Fibroblast of mammary gland (primary cell): ENCODE results near the gene SNX19.

Source experiments
- DNase-seq: peaks from one replicate; pipeline ENCODE4 v3.0.0-alpha.2; 2010; ENCODE audit warnings: low read depth
- H3K4me3 ChIP-seq: 2 replicates; pipeline ENCODE4 v1.5.1; 2011; ENCODE audit warnings: low read depth, mild to moderate bottlenecking, low read length, moderate library complexity; ENCODE audit not compliant: control insufficient read depth
- TF ChIP-seq, protein P1 (sequence below): conservative IDR thresholded peaks from 2 replicates; pipeline ENCODE4 v1.5.1; 2011; ENCODE audit warnings: low read depth, low read length, inconsistent platforms; ENCODE audit not compliant: control insufficient read depth, insufficient read depth

Gene SNX19

DNA sequence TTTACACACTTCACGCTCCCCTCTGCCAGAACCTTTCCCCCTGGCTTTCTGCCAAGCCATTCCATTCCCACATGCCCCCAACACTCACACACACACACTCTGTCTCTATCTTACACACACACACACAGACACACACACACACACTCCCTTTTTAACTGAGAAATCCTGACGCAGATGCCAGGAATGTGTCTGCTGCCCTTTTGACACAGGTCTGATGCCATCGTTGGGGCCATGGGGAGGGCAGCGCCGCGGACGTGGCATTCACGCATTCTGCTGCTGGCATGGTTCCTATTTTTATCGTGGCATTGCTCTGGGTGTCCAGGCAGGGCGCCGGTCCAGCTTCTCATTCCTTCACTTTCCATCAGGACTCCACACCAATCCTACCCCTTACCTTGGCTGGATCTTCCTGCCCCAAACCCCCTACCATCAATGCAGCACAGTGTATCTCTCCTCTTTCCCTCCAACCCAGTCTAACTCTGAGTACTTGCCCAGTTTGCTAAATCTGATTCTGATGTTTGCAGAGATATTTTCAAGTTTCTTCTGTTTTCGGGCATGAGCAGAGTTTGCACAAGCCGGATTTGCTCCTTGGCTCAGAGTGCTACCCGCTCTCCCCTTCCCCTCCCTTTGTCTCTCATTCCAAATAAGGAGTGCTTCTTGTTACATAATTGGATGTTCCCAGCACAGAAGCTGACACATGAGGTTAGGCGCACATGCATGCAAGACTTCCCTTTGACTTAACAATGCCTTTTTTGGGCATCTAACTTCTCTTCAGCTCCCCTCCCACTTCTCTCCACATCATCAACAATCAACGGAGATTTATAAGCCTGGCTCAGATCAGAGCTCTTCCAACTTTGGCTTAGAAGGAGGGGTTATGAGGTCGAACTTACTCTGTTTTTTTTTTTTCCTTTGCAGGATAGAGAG, 18.8 kb downstream of the SNX19 start:
- TF ChIP-seq, protein P1, sequence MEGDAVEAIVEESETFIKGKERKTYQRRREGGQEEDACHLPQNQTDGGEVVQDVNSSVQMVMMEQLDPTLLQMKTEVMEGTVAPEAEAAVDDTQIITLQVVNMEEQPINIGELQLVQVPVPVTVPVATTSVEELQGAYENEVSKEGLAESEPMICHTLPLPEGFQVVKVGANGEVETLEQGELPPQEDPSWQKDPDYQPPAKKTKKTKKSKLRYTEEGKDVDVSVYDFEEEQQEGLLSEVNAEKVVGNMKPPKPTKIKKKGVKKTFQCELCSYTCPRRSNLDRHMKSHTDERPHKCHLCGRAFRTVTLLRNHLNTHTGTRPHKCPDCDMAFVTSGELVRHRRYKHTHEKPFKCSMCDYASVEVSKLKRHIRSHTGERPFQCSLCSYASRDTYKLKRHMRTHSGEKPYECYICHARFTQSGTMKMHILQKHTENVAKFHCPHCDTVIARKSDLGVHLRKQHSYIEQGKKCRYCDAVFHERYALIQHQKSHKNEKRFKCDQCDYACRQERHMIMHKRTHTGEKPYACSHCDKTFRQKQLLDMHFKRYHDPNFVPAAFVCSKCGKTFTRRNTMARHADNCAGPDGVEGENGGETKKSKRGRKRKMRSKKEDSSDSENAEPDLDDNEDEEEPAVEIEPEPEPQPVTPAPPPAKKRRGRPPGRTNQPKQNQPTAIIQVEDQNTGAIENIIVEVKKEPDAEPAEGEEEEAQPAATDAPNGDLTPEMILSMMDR, result no peak
- DNase-seq, result peak; percentile 97
- H3K4me3 ChIP-seq, result no peak overlapping the region

DNA sequence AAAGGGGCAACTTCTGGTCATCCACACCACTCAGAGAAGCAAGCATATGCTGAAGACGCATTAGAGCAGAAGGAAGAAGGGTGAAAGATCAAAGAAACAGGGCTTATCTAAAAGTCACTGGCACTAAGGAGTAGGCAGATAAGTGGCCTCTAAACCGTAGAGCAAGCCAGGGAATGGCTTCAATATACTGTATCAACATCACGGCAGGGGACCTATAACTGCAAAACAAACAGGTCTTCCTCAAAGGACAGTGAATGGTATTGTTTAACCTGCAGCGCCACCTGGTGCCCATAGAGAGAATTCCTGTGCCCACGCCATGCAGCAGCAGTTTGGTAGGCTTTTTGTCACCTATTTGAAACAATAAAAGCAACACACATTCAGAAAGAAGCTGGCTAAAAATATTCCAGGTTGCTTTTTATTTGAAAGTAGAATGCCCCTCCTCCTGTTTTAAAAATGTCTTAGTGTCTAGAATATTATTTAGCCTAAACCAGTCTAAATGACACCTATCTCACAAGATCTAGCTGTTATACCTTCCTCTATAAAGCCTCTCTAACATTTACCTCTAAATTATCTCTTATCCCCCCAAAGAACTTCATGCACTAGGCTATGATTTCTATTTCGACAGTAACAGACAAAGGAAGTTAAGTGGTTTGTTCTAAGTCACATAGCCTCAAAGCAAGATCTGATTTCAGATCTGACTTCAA, 21.8 kb downstream of the SNX19 start:
- H3K4me3 ChIP-seq, result no peak overlapping the region
- TF ChIP-seq, protein P1, result peak; percentile 85
- peak; percentile 73 for DNase-seq

DNA sequence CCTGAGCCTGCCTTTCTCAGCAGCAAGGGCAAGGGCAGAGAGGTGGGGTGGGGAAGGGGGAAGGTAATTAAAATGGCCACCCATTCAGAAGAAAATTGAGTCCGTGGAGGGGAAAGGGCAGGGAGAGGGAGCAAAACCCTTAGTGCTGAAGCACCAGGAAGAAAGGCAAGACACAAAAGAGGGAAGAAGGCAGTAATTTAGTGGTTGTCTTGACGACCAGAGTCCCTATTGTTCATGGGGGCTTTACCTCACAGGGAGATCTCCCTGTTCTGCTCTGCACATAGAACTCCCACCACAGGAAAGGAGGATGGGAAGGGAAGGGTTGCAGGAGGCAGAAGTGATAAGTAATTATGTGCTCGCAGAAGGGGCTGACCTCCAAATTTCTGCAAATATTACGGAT, 23.4 kb downstream of the SNX19 start:
- TF ChIP-seq, protein P1, result no peak
- no peak overlapping the region for H3K4me3 ChIP-seq
- DNase-seq, result no peak

DNA sequence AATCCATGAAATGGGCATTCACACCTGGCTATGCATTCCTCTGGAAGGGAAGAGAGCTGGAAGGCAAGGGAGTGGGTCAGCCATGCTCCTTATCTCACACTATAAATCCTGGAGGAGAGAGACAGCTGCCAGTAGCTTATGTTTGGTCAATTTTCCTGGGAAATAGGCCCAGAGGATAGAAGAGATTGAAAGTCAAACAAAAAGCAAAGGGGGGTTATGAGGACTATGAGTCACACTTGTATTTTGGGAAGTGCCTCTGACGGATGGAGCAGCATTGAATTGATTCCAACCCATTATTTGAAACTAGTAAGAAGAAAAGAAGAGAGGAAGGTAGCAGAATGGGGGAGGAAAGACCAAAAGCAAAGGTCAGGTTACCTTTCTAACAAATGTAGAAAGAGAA, 25.0 kb downstream of the SNX19 start:
- H3K4me3 ChIP-seq, result no peak overlapping the region
- DNase-seq, result peak; percentile 40
- TF ChIP-seq, protein P1, result no peak

DNA sequence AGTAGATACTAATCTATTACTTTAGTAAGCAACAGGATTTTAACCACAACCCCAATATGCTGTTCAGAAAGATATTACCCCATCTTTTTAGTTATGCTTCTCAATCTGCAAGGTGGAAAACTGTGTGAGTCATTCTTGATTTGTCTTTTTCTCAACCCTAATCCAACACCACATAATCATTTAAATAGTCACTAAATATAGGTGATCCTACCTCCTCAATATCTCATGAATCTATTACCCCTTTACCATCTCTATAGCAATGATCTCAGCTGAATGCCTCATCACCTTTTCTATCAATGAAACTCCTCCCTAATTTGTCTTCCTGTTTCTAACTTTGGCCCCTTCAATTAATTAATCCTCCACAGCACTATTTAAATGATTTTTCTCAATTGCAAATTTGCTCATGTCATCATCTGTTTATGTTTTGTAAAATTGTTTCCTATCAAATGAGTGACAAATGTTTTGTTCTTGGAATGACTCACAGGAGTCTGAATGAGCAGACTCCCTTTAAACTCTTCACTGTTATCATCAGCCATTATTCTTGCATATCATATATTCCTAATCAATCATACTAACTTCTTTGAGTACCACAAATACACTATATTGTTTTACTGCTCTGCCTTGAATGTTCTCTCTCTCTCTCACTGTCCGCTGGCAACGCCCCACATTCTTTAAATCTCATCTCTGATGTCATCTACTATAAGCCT, 26.1 kb downstream of the SNX19 start:
- no peak for DNase-seq
- H3K4me3 ChIP-seq, result no peak overlapping the region
- TF ChIP-seq, protein P1, result no peak

DNA sequence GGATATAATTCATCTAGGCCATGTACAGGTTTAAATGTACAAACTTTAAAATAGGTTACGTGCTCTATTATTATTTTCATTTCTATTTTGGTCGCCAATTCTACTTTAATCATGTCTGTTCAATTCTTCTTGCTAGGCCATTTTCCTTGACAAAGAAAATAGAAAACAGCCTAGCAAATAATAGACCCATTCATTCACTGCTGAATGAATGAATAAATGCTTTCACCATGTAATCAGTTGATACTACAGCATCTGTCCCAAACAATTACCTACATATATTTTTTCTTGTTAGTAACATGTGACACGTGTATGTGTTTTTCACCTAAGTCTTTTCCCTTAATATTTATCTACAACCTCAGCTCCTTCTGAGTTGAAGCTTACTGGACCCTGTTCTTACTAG, 27.5 kb downstream of the SNX19 start:
- DNase-seq, result no peak
- no peak overlapping the region for H3K4me3 ChIP-seq
- TF ChIP-seq, protein P1, result no peak
